Measurements from ENCODE around the gene CRX.

CRX gene

DNA sequence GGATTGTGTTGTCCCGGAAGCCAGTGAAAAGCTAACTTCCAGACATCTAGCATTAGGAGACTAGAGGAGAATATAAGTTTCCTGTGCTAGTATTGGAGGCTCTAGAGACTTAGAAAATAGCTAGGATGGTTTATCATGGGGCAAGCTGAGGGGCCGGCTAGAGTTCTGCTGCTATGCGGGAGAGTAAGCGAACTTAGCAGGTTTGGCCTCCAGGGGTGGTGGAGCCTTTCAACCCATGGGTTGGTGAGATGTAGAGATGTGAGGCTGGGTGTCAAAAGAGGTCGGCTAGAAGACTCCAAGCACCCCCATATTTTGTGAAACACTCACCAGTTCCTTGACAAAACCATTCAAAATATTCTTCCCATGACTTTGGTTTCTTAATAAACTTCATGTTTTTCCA, 60.0 kb downstream of the CRX start:
- DNase-seq (ENCODE audit: low spot score) (no peak), ATAC-seq (ENCODE audit: low read depth) (no peak)
- Histone ChIP-seq H3K9me3 (ENCODE audit: severe bottlenecking) (no peaks in the 10 kb centered on the region), H3K27me3 (ENCODE audit: insufficient read depth, poor library complexity, severe bottlenecking) (peaks cover 6% of the 10 kb centered on the region), H3K27ac (ENCODE audit: poor library complexity, severe bottlenecking) (no peak overlapping the region), H3K4me3 (ENCODE audit: severe bottlenecking) (no peak overlapping the region), H3K36me3 (ENCODE audit: low read depth) (no peaks in the 10 kb centered on the region), H3K4me1 (ENCODE audit: insufficient read depth, poor library complexity, severe bottlenecking) (no peaks in the 10 kb centered on the region)
- TF ChIP-seq CTCF (IDR thresholded peaks at IDR 0.05; ENCODE audit: poor library complexity, severe bottlenecking): no peak

DNA sequence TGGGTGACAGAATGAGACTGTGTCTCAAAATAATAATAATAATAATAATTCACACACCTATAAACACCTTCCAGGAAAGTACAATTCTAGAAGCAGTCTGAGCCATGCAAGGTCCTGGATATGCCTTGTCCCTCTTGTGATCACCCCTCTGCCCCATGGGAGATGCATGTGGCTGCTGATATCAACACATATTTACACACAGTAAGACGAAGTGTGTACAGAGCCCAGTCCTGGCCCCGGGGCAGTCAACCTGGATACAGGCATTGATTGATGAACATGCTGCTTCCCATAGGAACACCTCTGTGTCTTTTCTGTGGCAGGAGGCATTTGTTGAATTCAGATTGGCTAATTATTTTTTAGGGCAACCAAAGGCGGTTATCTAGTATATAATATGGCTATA, 61.2 kb downstream of the CRX start:
- H3K4me1 ChIP-seq (ENCODE audit: insufficient read depth, poor library complexity, severe bottlenecking): no peaks in the 10 kb centered on the region
- no peaks in the 10 kb centered on the region for H3K36me3 ChIP-seq (ENCODE audit: low read depth)
- H3K4me3 ChIP-seq (ENCODE audit: severe bottlenecking): no peak overlapping the region
- H3K9me3 ChIP-seq (ENCODE audit: severe bottlenecking): no peaks in the 10 kb centered on the region
- peaks cover 7% of the 10 kb centered on the region for H3K27me3 ChIP-seq (ENCODE audit: insufficient read depth, poor library complexity, severe bottlenecking)
- no peak for DNase-seq (ENCODE audit: low spot score)
- no peak for ATAC-seq (ENCODE audit: low read depth)
- no peak overlapping the region for H3K27ac ChIP-seq (ENCODE audit: poor library complexity, severe bottlenecking)
- no peak for TF ChIP-seq CTCF (IDR thresholded peaks at IDR 0.05; ENCODE audit: poor library complexity, severe bottlenecking)

DNA sequence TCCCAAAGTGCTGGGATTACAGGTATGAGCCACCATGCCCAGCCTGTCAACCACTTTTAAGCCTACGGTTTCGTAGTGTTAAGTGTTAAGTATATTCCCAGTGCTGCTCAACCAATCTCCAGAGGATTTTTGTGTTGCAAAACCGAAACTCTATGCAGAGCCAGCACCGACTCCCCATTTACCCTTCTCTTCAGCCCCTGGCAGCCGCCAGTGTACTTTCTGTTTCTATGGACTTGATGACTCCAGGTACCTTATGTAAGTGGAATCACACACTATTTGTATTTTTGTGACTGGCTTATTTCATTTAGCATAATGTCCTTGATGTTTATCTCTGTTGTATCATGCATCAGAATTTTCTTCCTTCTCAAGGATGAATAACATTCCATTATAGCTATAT, 63.3 kb downstream of the CRX start:
- ATAC-seq (ENCODE audit: low read depth) (no peak), DNase-seq (ENCODE audit: low spot score) (no peak)
- Histone ChIP-seq H3K27me3 (ENCODE audit: insufficient read depth, poor library complexity, severe bottlenecking) (peaks cover 7% of the 10 kb centered on the region), H3K4me1 (ENCODE audit: insufficient read depth, poor library complexity, severe bottlenecking) (no peaks in the 10 kb centered on the region), H3K9me3 (ENCODE audit: severe bottlenecking) (no peaks in the 10 kb centered on the region), H3K4me3 (ENCODE audit: severe bottlenecking) (no peak overlapping the region), H3K27ac (ENCODE audit: poor library complexity, severe bottlenecking) (no peak overlapping the region), H3K36me3 (ENCODE audit: low read depth) (no peaks in the 10 kb centered on the region)
- no peak for TF ChIP-seq CTCF (IDR thresholded peaks at IDR 0.05; ENCODE audit: poor library complexity, severe bottlenecking)

- Histone ChIP-seq H3K4me1 (ENCODE audit: insufficient read depth, poor library complexity, severe bottlenecking) (no peaks in the 10 kb centered on the region), H3K36me3 (ENCODE audit: low read depth) (no peaks in the 10 kb centered on the region), H3K9me3 (ENCODE audit: severe bottlenecking) (no peaks in the 10 kb centered on the region), H3K27ac (ENCODE audit: poor library complexity, severe bottlenecking) (no peak within 1 kb of the TSS), H3K27me3 (ENCODE audit: insufficient read depth, poor library complexity, severe bottlenecking) (peaks cover 7% of the 10 kb centered on the region), H3K4me3 (ENCODE audit: severe bottlenecking) (no peak within 1 kb of the TSS)
- no peak for TF ChIP-seq CTCF (IDR thresholded peaks at IDR 0.05; ENCODE audit: poor library complexity, severe bottlenecking)
- ATAC-seq (ENCODE audit: low read depth) (no peak), DNase-seq (ENCODE audit: low spot score) (no peak)
Measured at GRCh38 chr19:47886010-47886559, 64.3 kb downstream of the CRX start, which contains the start of gene SULT2A1. TSS of gene SULT2A1 (minus strand) at chr19:47886315. CDS start at chr19:47886257, 58 bp downstream.

- no peak for ATAC-seq (ENCODE audit: low read depth)
- DNase-seq (ENCODE audit: low spot score): no peak
- TF ChIP-seq CTCF (IDR thresholded peaks at IDR 0.05; ENCODE audit: poor library complexity, severe bottlenecking): no peak
- Histone ChIP-seq H3K36me3 (ENCODE audit: low read depth) (no peaks in the 10 kb centered on the region), H3K27me3 (ENCODE audit: insufficient read depth, poor library complexity, severe bottlenecking) (peaks cover 7% of the 10 kb centered on the region), H3K4me3 (ENCODE audit: severe bottlenecking) (no peak overlapping the region), H3K9me3 (ENCODE audit: severe bottlenecking) (no peaks in the 10 kb centered on the region), H3K27ac (ENCODE audit: poor library complexity, severe bottlenecking) (no peak overlapping the region), H3K4me1 (ENCODE audit: insufficient read depth, poor library complexity, severe bottlenecking) (no peaks in the 10 kb centered on the region)
Measured at GRCh38 chr19:47890865-47891621, 69.3 kb downstream of the CRX start.
